NCI-H2171 (cell line): ENCODE results near the gene CDK18.

Experiments used
- DNase-seq: peaks from one replicate; lab custom pipeline; 2025; lab: John Stamatoyannopoulos, UW

CDK18 gene

DNA sequence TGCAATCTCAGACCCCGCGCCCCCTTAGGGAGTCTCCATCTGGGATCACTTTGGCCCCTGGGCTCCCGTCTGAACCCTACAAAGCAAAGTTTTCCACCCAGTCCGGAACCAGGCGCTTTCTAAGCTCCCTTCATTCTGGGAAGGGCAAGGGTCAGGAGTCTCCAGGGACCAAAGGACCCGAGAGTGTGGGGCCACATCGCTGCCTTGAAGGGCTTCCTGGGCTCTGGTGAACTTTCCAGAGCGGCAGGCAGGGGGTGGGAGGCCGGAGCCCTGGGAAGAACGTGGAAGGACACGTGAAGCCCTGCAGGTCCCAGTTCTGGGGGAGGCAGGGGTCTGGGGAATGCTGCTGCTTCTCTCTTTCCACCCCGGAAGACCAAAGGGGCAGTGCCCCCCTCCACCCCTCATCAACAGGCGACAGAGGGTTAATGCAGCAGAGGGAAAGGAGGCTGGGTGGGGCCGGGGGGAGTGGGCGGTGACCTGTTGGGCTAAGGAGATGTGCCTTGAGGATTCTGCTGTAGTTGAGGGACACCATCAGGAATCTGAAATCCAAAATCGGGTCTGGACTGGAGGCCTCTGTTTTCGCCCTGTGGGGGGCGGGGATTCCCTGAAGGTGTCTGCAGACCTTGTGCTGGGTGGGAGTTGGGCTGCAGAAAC lies 734 bp downstream of the CDK18 start:
- no peak for DNase-seq

DNA sequence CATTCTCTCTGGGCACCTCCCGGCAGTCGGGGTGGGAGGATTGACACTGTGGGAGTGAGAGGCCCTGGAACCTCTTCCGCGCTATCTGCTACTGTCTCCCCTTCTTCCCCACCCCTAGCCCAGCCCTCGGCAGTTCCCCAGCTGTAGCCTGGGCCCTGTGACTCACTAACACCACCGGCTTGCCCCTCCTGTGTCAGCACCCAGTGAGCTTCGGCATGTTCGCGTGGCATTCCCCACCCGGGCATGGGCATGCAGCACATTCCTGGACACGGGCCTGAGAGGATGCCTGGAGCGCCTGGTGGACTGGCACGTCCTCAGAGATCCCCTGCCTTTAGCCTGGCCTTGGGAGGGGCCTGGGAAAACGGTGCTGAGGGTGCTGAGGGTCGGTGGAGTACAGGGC lies 1.3 kb downstream of the CDK18 start:
- no peak for DNase-seq

DNA sequence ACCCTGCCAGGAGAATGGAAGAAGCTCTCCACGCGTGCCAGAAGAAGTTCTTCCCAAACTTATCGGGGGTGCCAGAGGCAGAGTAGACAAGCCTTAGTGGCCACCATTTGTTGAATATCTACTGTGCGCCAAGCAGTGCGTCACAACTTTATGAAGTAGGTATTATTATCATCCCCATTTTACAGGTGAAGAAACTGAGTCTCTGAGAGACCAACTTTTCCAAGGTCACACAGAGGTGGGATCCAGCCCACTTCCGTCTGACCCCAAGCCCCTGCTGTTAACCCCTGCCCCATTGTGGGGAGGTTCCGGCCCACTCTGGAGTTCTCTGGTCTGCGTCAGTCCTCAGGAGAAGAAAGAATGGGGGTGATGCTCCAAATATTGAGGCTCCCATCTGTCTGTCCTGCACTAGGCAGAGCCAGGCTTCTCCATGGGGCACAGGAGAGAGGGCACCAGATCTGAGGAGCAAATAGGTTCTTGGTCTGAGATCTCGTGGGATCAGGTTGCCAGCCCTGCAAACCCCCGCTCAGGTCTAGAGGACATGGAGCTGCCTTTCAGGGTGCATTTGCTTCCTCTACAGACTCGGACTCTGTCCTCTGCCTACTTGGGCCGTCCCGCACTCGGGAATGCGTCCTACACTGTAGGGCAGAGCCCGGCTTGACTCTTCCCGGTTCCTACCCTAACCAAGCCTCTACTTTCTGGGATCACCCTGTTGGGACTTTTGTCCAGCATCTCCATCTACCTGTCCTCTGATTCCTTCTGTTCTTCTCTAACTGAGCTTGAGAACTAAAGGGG lies 2.1 kb downstream of the CDK18 start:
- no peak for DNase-seq

DNA sequence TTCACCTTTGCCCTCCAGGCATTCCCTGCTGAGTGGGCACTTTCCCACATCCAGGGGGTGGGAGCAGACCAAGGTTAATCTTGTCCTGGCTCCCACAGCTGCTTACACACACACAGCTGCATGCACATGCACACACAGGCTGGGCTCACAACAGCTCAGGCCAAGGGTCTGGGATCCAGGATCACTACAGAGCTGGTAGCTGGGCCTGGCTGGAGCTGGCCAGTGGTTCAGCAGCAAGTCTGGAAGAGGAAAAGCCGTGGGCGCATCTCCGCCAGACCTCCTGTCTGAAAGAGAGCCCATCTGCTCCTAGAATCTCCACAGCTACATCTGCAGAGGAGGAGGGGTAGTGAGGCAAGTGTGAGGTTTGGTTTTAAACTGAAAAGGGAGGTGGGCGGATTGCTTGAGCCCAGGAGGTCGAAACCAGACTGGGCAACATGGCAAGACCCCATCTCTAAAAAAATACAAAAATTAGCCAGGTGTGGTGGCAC lies 3.8 kb downstream of the CDK18 start:
- no peak for DNase-seq

DNA sequence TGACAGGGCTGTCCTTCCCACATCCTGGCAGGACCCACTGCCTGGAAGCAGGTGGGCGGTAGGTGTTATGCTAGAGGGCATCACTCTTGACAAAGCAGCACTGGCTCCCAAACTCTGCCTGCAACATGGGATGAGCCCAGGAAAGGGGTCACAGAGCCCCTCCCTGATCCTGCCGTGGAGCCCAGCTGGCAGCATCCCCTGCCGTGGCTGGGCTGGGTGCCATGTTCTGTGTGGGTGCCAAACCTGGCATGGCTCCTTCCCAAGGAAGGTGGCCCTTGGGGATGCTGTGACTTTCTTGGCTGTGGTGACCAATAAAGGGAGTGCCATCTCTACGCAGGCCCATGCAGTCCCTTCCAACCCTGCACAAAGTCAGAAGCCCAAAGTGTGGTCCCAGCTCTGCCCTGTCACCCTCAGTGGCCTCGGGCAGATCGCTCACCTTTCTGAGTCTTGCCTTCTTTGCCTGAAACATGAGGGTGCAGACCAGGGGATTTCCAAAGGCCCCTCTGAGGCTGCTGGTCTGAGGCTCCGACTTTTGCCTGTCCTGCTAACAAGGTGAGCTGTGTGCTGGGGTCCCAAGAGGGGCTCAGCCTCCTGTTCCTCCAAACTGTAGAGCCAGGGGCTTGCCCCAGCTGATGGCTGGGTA lies 6.0 kb downstream of the CDK18 start:
- no peak for DNase-seq

DNA sequence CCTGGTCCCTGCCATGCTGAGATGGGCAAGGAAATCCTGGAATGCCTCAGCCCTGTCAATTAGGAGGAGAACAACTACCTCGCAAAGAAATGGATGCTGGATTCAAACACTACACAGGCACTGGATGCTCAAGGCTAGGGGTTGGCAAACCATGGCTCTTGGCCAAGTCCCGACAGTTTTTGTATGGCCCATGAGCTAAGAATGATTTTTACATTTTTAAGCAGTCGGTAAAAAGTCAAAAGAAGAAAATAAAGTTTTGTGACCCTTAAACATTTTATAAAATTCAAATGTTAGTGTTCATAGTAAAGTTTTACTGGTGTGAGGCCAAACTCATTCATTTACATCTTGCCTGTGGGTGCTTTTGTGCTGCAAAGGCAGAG lies 6.5 kb downstream of the CDK18 start:
- DNase-seq: no peak

DNA sequence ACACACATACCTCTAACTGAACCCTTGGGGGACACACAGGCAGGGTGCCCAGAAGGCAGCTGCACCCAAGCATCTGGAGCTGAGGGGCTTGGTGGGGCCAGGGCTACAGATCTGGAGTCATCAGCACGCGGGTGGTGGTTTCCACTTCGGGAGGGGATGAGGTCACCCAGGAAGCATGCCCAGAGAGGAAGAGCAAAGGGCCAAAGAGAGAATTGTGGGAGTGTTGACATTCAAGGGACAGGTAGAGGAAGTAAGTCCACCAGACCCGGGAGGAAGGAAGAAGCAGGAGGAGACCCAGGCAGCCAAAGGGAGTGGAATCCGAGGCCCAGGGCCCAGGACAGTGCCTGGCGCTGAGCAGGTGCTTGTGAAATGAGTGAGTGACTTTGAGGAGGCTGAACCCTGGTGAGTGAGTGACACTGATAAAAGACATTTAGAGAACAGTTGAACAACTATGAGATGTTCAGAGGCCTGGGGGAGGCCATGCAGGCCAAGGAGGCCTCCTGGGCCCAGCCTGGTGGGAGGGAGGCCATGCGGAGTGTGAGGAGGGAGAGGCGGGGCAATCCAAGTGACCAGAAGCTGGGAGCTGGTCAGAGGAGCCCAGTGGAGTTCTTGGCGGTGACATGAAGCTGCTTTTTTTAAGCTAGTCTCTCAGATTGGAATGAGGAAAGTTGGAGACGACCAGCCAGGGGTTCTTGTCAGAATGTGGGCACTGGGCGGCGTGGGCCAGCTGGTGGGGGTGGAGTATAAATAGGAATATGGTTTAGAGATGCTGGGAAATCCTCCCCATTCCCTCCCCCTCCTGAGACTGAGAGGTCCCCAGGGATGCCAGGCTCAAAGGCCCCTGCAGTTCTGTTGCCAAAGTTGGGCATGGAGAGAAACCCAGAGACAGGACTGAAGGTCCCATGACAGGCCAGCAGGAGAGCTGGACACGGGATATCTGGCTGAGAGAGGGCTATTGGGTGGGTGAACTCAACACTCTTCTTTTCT lies 7.9 kb downstream of the CDK18 start:
- no peak for DNase-seq

DNA sequence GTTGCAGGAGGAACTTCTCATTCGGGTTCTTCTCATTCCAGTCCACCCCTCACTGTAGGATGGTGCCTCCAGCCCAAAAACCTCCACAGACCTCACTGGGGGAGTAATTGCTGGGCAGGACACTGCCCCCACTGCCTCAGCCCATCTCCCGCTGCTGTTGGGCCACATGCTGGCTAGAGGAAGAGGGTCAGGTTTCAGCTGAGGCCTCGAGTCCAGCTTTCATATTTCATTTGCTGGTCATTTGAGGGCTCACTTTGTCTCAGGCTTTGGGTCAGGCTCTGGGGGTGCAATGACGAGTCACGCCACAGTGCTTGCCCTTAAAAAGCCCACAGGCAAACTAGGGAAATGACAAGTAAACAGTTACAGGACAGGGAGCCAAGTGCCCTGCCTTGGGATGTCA lies 9.3 kb downstream of the CDK18 start:
- no peak for DNase-seq

DNA sequence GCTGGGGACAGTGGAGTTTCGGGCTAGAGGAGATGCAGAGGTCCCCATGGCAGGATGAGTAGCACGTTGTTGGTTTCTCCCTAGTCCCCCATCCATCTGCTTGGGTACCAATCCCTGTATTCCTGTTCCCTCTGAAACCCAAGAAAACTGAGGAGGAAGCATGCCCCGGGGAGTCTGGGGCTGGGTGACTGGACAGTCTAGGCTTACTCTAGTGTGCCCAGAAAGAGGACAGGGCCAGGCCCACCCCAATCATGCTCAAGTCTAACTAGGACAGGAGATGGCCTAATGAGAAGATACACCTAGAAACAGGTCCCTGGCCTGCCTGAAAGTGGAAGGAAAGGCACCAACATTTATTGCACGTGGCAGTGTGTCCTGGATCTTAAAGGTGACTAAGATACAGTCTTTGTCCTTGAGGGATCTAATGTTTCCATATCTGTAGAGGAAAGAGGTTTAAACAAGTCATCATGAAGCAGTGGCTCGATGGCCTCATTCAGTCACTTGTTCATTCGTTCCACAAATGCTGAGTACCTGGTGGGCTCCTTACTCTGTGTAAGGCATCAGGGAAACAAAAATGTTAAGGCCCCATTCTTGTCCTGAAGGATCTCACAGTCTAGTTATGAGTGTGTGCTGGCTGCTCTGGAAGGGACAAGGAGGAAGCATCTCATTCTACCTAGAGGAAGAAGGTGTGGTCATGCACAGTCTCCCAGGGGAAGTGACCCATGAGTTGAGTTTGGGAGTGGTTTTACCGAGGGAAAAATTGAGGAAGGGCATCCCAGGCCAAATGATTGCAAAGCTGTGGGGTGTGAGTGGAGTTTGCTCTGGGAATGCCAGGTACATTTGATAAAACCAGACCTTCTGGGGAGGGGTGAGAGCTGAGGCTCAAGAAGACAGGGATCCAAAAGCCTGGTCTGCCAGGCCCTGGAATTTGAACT lies 10.0 kb downstream of the CDK18 start:
- no peak for DNase-seq

DNA sequence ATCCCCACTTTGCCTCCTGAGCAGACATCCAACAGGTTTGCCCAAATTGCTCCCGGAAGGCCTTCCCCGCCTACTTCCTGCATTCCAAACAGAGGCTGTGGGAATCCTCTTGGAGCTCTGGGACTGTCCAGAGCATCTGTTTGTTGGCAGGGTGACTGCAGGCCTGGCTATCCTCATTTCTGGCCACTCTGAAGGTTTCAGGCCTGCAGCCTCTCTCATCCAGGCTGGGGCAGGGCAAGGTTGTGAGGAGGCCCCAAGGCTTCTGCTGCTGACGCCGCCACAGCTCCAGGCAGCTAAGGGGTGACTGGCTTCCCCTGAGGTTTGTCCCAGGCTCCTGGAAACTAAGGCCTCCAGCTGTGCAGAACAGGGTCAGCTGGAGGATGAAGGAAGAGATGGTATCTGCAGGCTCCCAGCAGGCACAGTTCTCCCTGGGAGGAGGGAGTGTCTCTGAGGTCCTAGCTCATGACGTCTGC lies 11.3 kb downstream of the CDK18 start:
- DNase-seq: no peak

DNA sequence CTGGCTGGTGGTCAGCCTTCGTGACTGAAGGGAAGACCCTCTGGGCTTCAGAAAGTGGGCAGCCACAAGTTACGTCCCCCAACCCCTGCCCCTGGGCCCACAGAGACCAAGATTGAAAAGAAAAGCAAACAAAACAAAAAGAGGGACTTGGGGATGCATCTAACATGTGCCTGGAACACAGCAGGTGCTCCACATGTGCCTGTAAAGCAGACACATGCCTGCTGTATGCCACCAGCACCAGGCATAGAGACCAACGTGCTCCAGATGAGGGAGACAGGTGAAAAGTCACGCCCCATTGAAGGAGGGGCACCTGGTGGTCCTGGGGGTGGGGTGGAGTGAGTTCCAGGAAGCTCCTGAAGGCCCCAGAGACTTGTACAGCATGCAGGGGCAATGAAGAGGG lies 11.9 kb downstream of the CDK18 start:
- no peak for DNase-seq

DNA sequence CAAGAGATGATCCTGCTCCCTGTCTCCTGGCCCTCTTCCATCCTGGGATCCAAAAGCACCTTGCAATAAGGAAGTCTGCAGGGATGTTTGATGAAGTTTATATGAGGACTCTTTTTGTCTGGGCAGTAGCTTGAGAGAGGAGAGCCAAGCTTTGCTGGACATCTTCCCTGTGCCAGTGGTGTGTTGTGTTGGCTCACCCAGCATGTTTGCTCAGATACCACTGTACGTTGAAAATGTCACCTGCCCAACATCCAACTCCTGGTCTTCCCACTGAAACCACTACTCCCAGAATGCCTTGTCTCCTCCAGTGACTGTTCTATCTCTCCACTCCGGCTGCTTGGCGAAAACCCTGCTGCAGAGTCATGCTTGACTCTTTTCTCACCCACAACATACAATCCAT lies 12.8 kb downstream of the CDK18 start:
- DNase-seq: no peak

DNA sequence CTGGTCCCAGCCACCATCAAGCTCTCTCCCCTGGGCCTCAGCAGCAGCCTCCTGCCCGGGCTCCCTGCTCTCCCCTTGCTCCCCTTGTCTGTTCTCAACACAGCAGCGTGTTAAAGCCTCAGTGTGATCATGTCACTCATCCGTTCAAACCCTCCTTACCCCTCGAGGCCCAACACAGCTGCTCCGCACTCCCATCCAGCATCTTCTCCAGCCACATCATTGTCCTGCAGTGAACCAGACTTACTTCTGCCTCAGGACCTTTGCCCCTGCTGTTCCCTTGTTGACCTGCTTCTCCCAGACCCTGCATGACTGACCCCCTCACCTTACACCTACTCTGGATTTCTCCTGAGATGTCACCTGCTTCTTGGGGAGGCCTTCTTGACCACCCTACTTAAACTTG lies 13.3 kb downstream of the CDK18 start:
- DNase-seq: no peak

DNA sequence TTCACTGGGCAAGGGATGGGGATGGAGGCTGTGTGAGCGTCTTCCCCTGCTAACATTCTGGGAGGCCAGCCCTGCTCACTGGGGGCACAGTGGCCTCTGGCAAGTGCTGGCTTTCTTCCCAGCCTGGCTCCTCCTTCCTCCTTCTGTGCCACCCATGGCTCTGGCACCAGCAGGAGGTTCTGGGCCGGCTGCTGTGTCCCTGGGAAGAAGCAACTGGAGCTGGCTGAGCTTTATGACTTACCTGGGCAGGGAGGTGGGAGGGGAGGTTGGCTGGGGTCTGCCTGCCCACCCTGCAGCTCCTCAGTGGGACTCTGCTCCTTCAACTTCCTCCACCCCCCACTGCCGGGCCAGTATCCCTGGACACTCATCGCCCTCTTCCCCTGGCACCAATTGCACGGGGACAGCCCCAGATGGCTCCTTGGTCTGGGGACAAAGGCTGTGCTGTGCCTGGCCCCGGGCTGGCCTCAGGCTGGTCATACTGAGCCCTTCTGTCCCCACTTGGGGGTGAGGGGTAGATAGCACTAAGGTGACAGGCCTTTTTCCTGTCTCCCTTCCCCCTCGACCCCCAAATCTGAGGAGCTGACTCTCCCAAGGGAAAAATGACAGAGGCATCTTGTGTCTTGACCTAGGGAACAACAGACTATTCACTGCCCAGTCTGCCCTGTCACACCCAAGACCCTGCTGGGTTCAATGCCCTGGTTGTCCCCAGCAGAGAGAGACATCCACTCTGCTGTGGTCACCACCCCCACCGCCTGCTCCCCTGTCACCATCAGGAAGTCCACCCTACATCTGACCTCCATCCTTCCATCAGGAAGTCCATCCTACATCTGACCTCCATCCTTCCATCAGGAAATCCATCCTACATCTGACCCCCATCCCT lies 14.4 kb downstream of the CDK18 start:
- DNase-seq: peak; percentile 34

DNA sequence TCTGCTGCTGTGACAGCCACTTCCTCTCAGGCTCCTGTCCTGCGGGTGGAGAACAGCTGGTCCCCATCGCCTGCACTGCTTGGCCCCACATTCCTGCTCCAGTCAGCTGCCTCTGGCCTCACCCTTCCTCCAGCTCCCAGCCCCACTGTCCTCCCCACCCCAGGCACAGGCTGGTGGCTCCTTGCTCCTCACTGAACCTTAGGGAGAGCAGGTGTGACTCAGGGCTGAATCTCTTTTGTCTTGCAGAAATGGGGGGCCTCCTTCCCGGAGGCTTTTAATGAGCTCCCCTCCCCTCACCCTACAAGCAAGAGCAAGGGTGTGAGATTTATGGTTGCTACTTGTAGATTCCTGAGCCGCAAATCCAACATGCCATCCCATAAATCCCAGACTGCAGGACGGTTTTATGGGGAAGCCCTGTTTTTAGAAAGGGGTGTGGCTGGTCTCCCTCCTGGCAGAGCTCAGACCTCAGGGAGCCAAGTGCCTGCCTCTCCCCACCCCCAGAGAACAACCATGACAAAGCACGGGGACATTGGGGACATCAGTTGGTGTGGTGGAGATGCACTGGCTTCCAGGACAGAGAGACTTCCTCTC lies 15.2 kb downstream of the CDK18 start:
- no peak for DNase-seq

DNA sequence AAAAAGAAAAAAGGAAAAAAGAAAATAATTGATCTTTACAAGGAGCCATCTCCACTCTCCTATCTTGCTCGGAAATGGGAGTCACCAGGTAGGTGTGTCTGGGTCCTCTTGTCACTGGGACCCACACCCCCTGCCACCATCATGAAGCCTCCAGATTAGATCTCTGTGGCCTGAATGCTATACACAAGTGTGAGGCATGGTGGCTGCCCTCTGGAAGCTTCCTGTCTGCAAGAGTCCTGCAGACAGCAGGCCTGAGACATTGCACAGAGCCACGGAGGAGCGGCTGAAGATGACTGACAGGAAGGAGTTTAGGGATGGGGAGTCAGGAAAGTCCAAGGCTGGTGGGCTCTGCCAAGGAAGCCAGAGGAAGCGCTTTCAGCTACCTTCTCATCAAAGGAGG lies 16.2 kb downstream of the CDK18 start:
- no peak for DNase-seq

DNA sequence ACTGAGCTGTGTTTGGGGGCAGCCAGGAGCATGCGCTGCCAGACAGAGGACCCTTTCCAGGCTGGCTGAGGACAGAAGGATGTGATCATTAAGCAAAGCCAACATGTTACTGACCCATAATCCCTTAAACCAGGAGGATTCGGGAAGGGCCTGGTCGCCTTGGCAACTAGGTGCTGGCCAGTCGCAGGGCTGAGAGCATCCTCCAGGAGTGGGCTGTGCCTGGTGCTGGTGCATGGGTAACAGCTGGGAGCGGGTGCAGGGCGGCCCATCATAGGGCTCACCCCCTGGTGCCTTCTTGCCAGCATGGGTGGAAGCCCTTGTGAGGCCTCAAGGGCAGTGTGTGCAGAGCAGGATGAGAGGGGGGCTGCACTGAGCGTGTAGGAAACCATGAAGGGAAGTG lies 17.2 kb downstream of the CDK18 start:
- no peak for DNase-seq

DNA sequence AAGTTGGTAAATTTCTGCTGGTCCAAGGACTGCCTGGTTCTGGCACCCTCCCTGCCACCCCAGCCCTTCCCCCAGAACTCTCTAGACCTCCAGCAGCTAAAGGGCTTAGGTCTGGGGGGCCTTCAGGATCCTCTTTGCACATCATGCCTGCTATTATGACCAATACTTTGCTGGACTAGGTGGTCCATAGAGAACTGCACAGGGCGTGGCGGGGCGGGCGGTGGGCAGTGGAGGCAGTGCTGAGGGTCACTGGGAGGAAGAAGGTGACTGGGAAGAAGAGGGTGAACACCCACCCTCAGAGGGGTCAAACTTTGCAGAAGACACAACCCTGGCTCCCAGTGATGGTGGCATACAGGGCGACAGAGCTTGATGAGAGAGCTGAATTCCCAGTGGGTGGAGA lies 18.2 kb downstream of the CDK18 start:
- no peak for DNase-seq

DNA sequence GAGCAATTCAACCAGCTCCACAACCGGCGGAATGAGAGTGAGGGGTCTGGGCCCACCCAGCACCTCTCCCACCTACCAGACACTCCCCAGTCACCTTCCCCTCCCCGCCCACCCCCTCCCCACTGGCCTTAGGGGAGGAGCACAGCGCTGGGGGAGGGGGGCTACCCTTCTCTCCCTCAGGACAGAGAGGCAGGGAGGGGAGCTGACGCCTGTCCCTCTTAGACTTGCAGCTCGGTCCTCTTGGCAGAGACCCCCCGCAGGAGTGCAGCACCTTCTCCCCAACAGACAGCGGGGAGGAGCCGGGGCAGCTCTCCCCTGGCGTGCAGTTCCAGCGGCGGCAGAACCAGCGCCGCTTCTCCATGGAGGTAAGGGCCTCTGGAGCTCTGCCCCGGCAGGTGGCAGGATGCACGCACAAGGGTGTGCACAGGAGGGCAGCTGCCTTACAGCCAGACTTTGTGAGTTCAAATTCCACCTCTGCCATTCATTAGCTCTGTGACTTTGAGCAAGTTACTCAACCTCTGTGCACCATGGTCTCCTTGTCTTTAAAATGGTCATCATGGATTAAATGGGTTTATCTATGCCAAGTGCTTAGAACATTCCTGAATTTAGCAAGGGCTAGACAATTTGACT lies 18.9 kb downstream of the CDK18 start:
- no peak for DNase-seq
